ENCODE data around the gene CTNNA3. TPM values are rescaled to one million over a fixed set of nuclear protein-coding genes. Genes with fewer than 3 reads are reported as not detected.

CTNNA3 gene
- total and polyA plus RNA-seq, 2 of the 4 experiments (the other 2 are of a cell fraction), result 0.19 to 0.90 TPM

GRCh38 chr10:66795866-66796265 lies 900.1 kb downstream of the CTNNA3 start:
- Histone ChIP-seq H3K9me1 (ENCODE audit: insufficient read depth, low read length) (no peaks in the 10 kb centered on the region), H3K27ac (ENCODE audit: insufficient read depth, low read length) (no peak overlapping the region), H2AK9ac (replicated peaks; ENCODE audit: low read depth, low read length, poor library complexity) (no peak overlapping the region), H3K9me3 (ENCODE audit: control insufficient read depth, insufficient read depth, low read length) (no peaks in the 10 kb centered on the region), H4K8ac (ENCODE audit: low read depth in 2 of 2, low read length in 2 of 2) (no peak overlapping the region), H2AK5ac (ENCODE audit: low read depth, low read length) (no peak overlapping the region), H3K9ac (ENCODE audit: low read depth, low read length) (no peak overlapping the region), H3K36me3 (ENCODE audit: control insufficient read depth, insufficient read depth, low read length) (no peaks in the 10 kb centered on the region), H3K27me3 (ENCODE audit: control insufficient read depth, insufficient read depth, low read length) (no peaks in the 10 kb centered on the region), H3K4me3 (ENCODE audit: insufficient read depth, low read depth, low read length) (no peak overlapping the region), H3K14ac (replicated peaks; ENCODE audit: low read depth, low read length) (no peak overlapping the region), H2BK15ac (ENCODE audit: low read depth, low read length) (no peak overlapping the region), H2BK20ac (ENCODE audit: low read depth, low read length) (no peak overlapping the region), H2BK120ac (ENCODE audit: low read depth, low read length) (no peak overlapping the region), H3K23ac (ENCODE audit: low read depth, low read length) (no peak overlapping the region), H4K5ac (ENCODE audit: low read depth, low read length) (no peak overlapping the region), H3K4me1 (ENCODE audit: control insufficient read depth, insufficient read depth, low read length) (no peaks in the 10 kb centered on the region), H3K4me2 (ENCODE audit: low read depth, low read length) (no peak overlapping the region), H4K20me1 (ENCODE audit: insufficient read depth, low read length) (no peaks in the 10 kb centered on the region), H3K79me1 (ENCODE audit: low read depth in 1 of 2, low read length in 2 of 2) (no peaks in the 10 kb centered on the region), H2AFZ (replicated peaks; ENCODE audit: low read length, poor library complexity) (no peak overlapping the region), H3K56ac (ENCODE audit: extremely low read depth, insufficient read depth, low read length) (no peak overlapping the region), H3K4ac (ENCODE audit: low read depth, low read length) (no peak overlapping the region), H4K91ac (ENCODE audit: insufficient read depth, low read depth, low read length) (no peak overlapping the region), H3K18ac (ENCODE audit: low read depth, low read length) (no peak overlapping the region), H2BK5ac (ENCODE audit: low read depth, low read length, poor library complexity, severe bottlenecking) (no peak overlapping the region)
- BruUV-seq (replicated peaks), result no TSS peak
- dilution Hi-C loops (cut with HindIII; ENCODE audit: low sequenced_read_pairs, unreplicated experiment) (no loop called here), in situ Hi-C loops (cut with MboI; ENCODE audit: low sequenced_read_pairs) (no loop called here), intact Hi-C loops (cut with micrococcal nuclease) (no loop called here)
- ChIA-PET POLR2A (ENCODE audit: unreplicated experiment) (no interaction called here), CTCF (no interaction called here)
- WGBS, 2 experiments (ENCODE audit: extremely low coverage in 2 of 2, insufficient read length in 1 of 2), result no CpG with 5 or more reads among the region's 2 CpGs
- TF ChIP-seq CHD1 (IDR thresholded peaks at IDR 0.05; ENCODE audit: low read depth, low read length), result no peak
- no peak for TF ChIP-seq ELK1 (IDR thresholded peaks at IDR 0.05; ENCODE audit: borderline replicate concordance, low read depth, low read length)
- no peak for TF ChIP-seq CEBPB (IDR thresholded peaks at IDR 0.05; ENCODE audit: low read depth, low read length)
- TF ChIP-seq BHLHE40 (IDR thresholded peaks at IDR 0.05; ENCODE audit: low read depth, low read length), result no peak
- no peak for TF ChIP-seq MAZ (IDR thresholded peaks at IDR 0.05; ENCODE audit: borderline replicate concordance, low read depth, low read length)
- TF ChIP-seq POLR2A (IDR thresholded peaks at IDR 0.05; ENCODE audit: low read depth, low read length), result no peak
- no peak for TF ChIP-seq SMC3 (IDR thresholded peaks at IDR 0.05; ENCODE audit: low read depth, low read length)
- no peak for TF ChIP-seq MXI1 (IDR thresholded peaks at IDR 0.05; ENCODE audit: borderline replicate concordance, low read depth, low read length)
- no peak for TF ChIP-seq RCOR1 (IDR thresholded peaks at IDR 0.05; ENCODE audit: insufficient replicate concordance, low read length)
- no peak for TF ChIP-seq CTCF (conservative IDR thresholded peaks at IDR 0.05; ENCODE audit: low read depth, low read length)
- TF ChIP-seq RAD21 (IDR thresholded peaks at IDR 0.05; ENCODE audit: low read length), result no peak
- ATAC-seq (ENCODE audit: low read depth) (no peak), DNase-seq (no peak)
